HEK293 (cell line): Measurements from ENCODE around the gene DUS3L.

Experiments
- GLIS1 ChIP-seq: fragments of 450-650 bp; formaldehyde crosslinking; IDR thresholded peaks from 2 replicates; pipeline ENCODE4 v1.5.1; 2016; ENCODE audit warnings: missing biosample characterization, missing genetic modification characterization
- KLF7 ChIP-seq: fragments of 450-650 bp; formaldehyde crosslinking; IDR thresholded peaks from 2 replicates; pipeline ENCODE4 v1.5.1; 2016; ENCODE audit warnings: missing biosample characterization, missing genetic modification characterization, borderline replicate concordance
- MZF1 ChIP-seq: fragments of 450-650 bp; formaldehyde crosslinking; IDR thresholded peaks from 2 replicates; pipeline ENCODE4 v1.5.1; 2017; ENCODE audit warnings: missing biosample characterization, missing genetic modification characterization, borderline replicate concordance
- TRIM28 ChIP-seq: IDR thresholded peaks from 2 replicates; pipeline ENCODE4 v1.6.1; 2011; ENCODE audit warnings: low read length, control low read depth, borderline replicate concordance
- ZNF184 ChIP-seq: fragments of 450-650 bp; IDR thresholded peaks from 2 replicates; pipeline ENCODE4 v1.5.1; 2018; ENCODE audit warnings: missing biosample characterization, mild to moderate bottlenecking, missing genetic modification characterization
- ZNF324 ChIP-seq: fragments of 450-650 bp; formaldehyde crosslinking; IDR thresholded peaks from 2 replicates; pipeline ENCODE4 v1.5.1; 2016; ENCODE audit warnings: missing biosample characterization, missing genetic modification characterization
- ZNF391 ChIP-seq: fragments of 450-650 bp; formaldehyde crosslinking; IDR thresholded peaks from 2 replicates; pipeline ENCODE4 v1.5.1; 2016; ENCODE audit warnings: low read depth, missing biosample characterization, missing genetic modification characterization, borderline replicate concordance
- ZNF510 ChIP-seq: fragments of 450-650 bp; formaldehyde crosslinking; IDR thresholded peaks from 2 replicates; pipeline ENCODE4 v1.5.1; 2018; ENCODE audit warnings: mild to moderate bottlenecking, missing genetic modification characterization, missing biosample characterization; ENCODE audit not compliant: insufficient replicate concordance
- ZNF610 ChIP-seq: fragments of 450-650 bp; formaldehyde crosslinking; IDR thresholded peaks from 2 replicates; pipeline ENCODE4 v1.5.1; 2016; ENCODE audit warnings: missing biosample characterization, missing genetic modification characterization, borderline replicate concordance
- ZNF830 ChIP-seq: fragments of 450-650 bp; IDR thresholded peaks from 2 replicates; pipeline ENCODE4 v1.5.0; 2018; ENCODE audit warnings: missing biosample characterization, missing genetic modification characterization, low read depth, mild to moderate bottlenecking, moderate library complexity
- TF ChIP-seq, protein P1 (sequence below): fragments of 450-650 bp; formaldehyde crosslinking; IDR thresholded peaks from 2 replicates; pipeline ENCODE4 v1.5.1; 2016; ENCODE audit warnings: missing biosample characterization, missing genetic modification characterization

DNA sequence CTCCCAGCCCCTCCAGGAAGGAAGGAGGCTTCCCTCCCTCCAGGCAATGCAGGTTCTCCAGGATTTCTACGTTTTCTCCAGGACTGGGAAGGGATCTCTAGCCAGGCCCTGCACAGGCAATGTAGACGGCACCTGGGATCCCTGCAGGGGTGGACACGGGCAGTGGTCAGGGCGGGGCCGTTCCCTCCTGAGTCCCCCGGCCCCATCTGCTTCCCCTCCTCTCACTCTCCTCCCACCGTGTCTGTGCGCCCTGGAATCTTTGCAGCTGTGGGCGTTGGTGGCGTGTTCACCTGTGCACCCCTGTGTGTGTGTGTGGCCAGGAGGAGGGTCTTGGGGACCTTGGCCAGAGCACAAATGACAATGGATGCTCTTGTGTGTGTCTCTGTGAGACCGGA is 23.9 kb upstream of the DUS3L start:
- no peak for TF ChIP-seq GLIS1 (tag by site-specific recombination)
- TF ChIP-seq TRIM28, result no peak
- TF ChIP-seq ZNF510, result no peak
- TF ChIP-seq, protein P1, sequence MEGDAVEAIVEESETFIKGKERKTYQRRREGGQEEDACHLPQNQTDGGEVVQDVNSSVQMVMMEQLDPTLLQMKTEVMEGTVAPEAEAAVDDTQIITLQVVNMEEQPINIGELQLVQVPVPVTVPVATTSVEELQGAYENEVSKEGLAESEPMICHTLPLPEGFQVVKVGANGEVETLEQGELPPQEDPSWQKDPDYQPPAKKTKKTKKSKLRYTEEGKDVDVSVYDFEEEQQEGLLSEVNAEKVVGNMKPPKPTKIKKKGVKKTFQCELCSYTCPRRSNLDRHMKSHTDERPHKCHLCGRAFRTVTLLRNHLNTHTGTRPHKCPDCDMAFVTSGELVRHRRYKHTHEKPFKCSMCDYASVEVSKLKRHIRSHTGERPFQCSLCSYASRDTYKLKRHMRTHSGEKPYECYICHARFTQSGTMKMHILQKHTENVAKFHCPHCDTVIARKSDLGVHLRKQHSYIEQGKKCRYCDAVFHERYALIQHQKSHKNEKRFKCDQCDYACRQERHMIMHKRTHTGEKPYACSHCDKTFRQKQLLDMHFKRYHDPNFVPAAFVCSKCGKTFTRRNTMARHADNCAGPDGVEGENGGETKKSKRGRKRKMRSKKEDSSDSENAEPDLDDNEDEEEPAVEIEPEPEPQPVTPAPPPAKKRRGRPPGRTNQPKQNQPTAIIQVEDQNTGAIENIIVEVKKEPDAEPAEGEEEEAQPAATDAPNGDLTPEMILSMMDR (tag by site-specific recombination), result no peak
- no peak for TF ChIP-seq ZNF184 (tag by site-specific recombination)
- TF ChIP-seq ZNF324, result no peak
- no peak for TF ChIP-seq ZNF391 (tag by site-specific recombination)
- no peak for TF ChIP-seq ZNF830
- no peak for TF ChIP-seq MZF1
- TF ChIP-seq KLF7 (tag by site-specific recombination), result no peak
- no peak for TF ChIP-seq ZNF610 (tag by site-specific recombination)
